Fibroblast of lung (primary cell): ENCODE results near the gene SLC13A5.

ENCODE experiments used
- EZH2 ChIP-seq: IDR thresholded peaks from 2 replicates; pipeline ENCODE4 v1.5.1; 2012; ENCODE audit warnings: low read length, control low read depth, mild to moderate bottlenecking; ENCODE audit errors: missing control alignments
- TF ChIP-seq, protein P1 (sequence below), 2 donors: IDR thresholded peaks in 1 of 2; conservative IDR thresholded peaks in 1 of 2; 1 replicate in 1 of 2; 2 replicates in 1 of 2; pipeline ENCODE4 v1.5.1; 2011 to 2012; ENCODE audit warnings: low read length in 2 of 2, control low read depth in 1 of 2, inconsistent platforms in 1 of 2, low read depth in 1 of 2, mild to moderate bottlenecking in 1 of 2

GRCh38 chr17:6710317-6710716 is 2.9 kb downstream of the SLC13A5 start:
- TF ChIP-seq EZH2: no peak
- TF ChIP-seq, protein P1, sequence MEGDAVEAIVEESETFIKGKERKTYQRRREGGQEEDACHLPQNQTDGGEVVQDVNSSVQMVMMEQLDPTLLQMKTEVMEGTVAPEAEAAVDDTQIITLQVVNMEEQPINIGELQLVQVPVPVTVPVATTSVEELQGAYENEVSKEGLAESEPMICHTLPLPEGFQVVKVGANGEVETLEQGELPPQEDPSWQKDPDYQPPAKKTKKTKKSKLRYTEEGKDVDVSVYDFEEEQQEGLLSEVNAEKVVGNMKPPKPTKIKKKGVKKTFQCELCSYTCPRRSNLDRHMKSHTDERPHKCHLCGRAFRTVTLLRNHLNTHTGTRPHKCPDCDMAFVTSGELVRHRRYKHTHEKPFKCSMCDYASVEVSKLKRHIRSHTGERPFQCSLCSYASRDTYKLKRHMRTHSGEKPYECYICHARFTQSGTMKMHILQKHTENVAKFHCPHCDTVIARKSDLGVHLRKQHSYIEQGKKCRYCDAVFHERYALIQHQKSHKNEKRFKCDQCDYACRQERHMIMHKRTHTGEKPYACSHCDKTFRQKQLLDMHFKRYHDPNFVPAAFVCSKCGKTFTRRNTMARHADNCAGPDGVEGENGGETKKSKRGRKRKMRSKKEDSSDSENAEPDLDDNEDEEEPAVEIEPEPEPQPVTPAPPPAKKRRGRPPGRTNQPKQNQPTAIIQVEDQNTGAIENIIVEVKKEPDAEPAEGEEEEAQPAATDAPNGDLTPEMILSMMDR (conservative IDR thresholded peaks at IDR 0.05 in 1 of 2, IDR thresholded peaks at IDR 0.05 in 1 of 2; ENCODE audit: low read depth in 1 of 2, low read length in 2 of 2): no peak
